Uterus (tissue), 4 donors: ENCODE measurements around the gene ATG4B. TPM values are rescaled to one million over a fixed set of nuclear protein-coding genes. Genes with fewer than 3 reads are reported as not detected.
A peak's percentile ranks its signal among the peaks of the same experiment; 100 is the strongest.

Experiments used
- DNase-seq, 2 donors: peaks; one replicate each; pipeline ENCODE4 v3.0.0-alpha.2; 2019 to 2020
- H3K27ac ChIP-seq, 2 donors: fragments of 200-600 bp; sonication (generic); 1 replicate in 1 of 2; 2 replicates in 1 of 2; pipeline ENCODE4 v1.5.1; 2016 to 2018
- H3K27me3 ChIP-seq, 2 donors: fragments of 200-600 bp; sonication (generic); one replicate each; pipeline ENCODE4 v1.5.1; 2018 to 2019; ENCODE audit warnings: control low read depth in 1 of 2
- H3K36me3 ChIP-seq, 2 donors: fragments of 200-600 bp; sonication (generic); one replicate each; pipeline ENCODE4 v1.5.1; 2019; ENCODE audit warnings: control low read depth in 1 of 2
- H3K4me1 ChIP-seq, 2 donors: fragments of 200-600 bp; sonication (generic); one replicate each; pipeline ENCODE4 v1.5.1; 2018 to 2019; ENCODE audit warnings: control low read depth in 1 of 2
- H3K4me3 ChIP-seq, 2 donors: fragments of 200-600 bp; sonication (generic); 1 replicate in 1 of 2; 2 replicates in 1 of 2; pipeline ENCODE4 v1.5.1; 2018 to 2019; ENCODE audit warnings: mild to moderate bottlenecking in 1 of 2
- H3K9me3 ChIP-seq, 2 donors: fragments of 200-600 bp; sonication (generic); one replicate each; pipeline ENCODE4 v1.5.1; 2019; ENCODE audit warnings: control low read depth in 1 of 2
- POLR2A ChIP-seq, 2 donors: fragments of 450-650 bp; IDR thresholded peaks; one replicate each; pipeline ENCODE4 v1.6.1; 2016; ENCODE audit warnings: antibody characterized with exemption in 2 of 2, mild to moderate bottlenecking in 1 of 2, moderate library complexity in 1 of 2
- intact Hi-C: fragments of 100-400 bp; cut with DNase I; formaldehyde crosslinking; loops from one replicate; pipeline ENCODE4 v1.15.1; 2023; ENCODE audit warnings: low total_unique reads
- total RNA-seq, 4 donors: library from RNA; depleted of rRNA in 3 of 4; stranded (reverse); fragments of >200 nt in 3 of 4; gene quantifications; one replicate each; pipeline versions ENCODE4 v1.1.0 to v1.2.4, GENCODE V29; 2014 to 2023
- TF ChIP-seq, protein P1 (sequence below), 4 experiments: fragments of 200-600 bp in 2 of 4; fragments of 450-650 bp in 2 of 4; sonication (generic) in 2 of 4; IDR thresholded peaks; one replicate each; pipeline ENCODE4 v1.5.1; 2016 to 2019; ENCODE audit warnings: antibody characterized with exemption in 4 of 4, mild to moderate bottlenecking in 2 of 4, moderate library complexity in 1 of 4
- donor health status: DM: yes; HTN: yes; CAD: no.

Gene ATG4B
- total RNA-seq, 4 donors from 2014 or later = 14.4 to 99.8 (median 56.7) TPM

DNA sequence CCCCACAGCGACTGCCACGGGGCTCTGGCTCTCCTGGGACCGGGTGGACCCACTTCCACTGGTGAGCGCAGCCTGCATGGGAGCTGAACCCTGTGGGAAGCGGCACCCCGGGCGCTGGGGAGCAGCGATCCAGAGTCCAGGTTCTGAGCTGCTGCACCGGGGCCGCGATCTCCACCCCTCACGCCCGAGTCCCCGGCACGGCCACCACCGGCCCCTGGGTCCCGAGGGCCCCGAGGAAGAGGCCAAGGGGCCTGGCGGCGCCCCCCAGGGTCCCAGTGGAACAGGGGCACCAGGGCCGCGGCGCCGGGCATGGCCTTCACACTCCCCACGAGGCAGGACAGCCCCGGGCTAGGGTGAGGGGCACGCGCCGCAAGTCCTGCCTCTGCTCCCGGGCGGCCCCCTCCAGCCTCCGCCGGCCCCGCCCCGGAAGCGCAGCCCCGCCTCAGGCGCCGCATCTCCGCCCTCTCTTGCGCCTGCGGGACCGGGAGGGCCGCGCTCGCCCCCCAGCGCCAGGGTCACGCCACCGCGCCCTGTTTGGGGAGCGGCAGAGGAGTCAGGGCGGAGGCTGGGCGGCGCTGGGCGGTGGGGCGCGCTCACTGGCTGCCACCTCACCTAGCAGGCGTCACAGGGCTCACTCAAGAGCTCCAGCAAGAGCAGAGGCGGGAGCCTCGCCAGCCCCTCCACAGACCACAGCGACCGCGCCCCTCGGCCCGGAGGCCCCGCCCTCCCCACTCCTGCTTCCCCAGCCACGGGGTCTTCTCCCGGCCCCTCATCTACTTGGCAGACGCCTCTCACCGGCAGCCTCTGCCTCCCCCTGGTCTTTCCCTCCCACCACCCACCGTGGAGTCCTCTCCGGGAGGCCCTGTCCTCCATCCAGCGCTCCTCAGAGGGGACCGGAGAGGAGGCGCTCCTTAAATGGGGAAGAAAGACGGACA, 27.4 kb upstream of the ATG4B start:
- Histone ChIP-seq H3K4me3 (peak overlapping the region; percentile 27 to 58), H3K36me3 (no peaks in the 10 kb centered on the region), H3K4me1 (no peaks in the 10 kb centered on the region), H3K27ac (peak overlapping the region; percentile 65 to 82), H3K27me3 (no peaks in the 10 kb centered on the region), H3K9me3 (no peaks in the 10 kb centered on the region)
- TF ChIP-seq, protein P1, sequence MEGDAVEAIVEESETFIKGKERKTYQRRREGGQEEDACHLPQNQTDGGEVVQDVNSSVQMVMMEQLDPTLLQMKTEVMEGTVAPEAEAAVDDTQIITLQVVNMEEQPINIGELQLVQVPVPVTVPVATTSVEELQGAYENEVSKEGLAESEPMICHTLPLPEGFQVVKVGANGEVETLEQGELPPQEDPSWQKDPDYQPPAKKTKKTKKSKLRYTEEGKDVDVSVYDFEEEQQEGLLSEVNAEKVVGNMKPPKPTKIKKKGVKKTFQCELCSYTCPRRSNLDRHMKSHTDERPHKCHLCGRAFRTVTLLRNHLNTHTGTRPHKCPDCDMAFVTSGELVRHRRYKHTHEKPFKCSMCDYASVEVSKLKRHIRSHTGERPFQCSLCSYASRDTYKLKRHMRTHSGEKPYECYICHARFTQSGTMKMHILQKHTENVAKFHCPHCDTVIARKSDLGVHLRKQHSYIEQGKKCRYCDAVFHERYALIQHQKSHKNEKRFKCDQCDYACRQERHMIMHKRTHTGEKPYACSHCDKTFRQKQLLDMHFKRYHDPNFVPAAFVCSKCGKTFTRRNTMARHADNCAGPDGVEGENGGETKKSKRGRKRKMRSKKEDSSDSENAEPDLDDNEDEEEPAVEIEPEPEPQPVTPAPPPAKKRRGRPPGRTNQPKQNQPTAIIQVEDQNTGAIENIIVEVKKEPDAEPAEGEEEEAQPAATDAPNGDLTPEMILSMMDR (IDR thresholded peaks at IDR 0.05) = peak; percentile 50 to 74 (median 74)
- TF ChIP-seq POLR2A (IDR thresholded peaks at IDR 0.05) = peak in 1 of 2 donors; percentile 46
- DNase-seq = peak; percentile 79 to 82
- intact Hi-C loops = no loop called here

DNA sequence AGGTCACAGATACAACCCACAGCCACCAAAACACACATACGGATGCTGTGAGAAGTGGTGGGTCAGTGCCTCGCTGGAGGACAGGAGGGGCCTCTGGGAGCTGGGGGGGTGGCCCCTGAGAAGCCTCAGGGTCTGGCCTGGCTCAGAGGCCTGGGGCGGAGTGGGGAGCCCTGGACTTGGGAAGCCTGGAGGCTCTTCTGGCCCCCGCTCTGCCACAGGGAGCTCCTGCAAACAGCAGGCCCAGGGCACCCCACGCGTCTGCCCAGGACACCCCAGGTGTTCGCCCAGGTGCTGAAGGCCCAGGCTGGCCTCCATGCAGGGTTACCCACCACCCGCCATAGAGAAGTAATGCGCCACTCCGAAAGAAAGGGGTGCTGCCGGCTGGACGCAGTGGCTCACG, 26.4 kb upstream of the ATG4B start:
- Histone ChIP-seq H3K9me3 (no peaks in the 10 kb centered on the region), H3K4me1 (no peaks in the 10 kb centered on the region), H3K27ac (peak overlapping the region in 1 of 2 donors; percentile 82), H3K27me3 (no peaks in the 10 kb centered on the region), H3K36me3 (no peaks in the 10 kb centered on the region), H3K4me3 (no peak overlapping the region)
- intact Hi-C loops = no loop called here
- DNase-seq = no peak
- no peak for TF ChIP-seq POLR2A (IDR thresholded peaks at IDR 0.05)
- TF ChIP-seq, protein P1 (IDR thresholded peaks at IDR 0.05) = no peak

DNA sequence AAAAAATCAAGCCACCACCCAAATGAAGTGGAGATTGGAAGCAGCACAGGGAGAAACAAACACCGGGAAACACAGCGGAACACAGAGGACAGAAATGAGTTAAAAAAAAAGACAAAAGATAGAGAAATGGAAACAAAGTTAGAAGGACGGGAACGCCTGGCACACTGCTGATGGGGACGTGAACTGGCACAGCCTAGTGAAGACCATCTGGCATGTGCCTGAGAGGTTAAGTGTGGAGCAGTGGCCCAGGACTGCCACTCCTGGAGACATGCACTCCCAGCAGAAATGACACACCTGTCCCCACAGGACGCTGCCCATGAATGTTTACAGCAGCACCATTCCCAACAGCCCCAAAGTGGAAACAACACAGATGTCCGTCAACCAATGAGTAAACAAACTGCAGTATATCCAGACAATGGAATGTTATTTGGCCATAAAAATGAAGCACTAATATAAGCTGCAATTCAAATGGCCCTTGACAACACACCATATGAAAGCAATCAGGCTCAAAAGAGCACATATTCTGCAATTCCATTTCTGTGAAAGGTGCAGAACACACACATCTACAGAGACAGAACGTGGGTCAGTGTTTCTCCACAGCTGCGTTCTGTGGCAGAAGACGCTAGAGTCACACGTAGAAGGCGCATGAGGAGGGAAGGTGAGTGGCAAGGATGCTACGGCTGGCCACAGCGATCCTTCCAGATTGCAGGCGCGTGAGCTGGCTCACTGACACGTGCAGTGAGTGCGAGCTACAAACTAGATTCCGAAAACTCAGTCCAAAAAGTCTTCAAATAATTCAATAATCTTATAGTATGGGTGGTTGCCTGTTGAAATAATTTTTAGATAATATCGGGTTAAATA, 25.1 kb upstream of the ATG4B start:
- DNase-seq = no peak
- no peak for TF ChIP-seq POLR2A (IDR thresholded peaks at IDR 0.05)
- TF ChIP-seq, protein P1 (IDR thresholded peaks at IDR 0.05) = no peak
- H3K9me3 ChIP-seq = no peaks in the 10 kb centered on the region
- intact Hi-C loops = no loop called here
- no peaks in the 10 kb centered on the region for H3K4me1 ChIP-seq
- H3K27ac ChIP-seq = peak overlapping the region; percentile 38 to 44
- H3K27me3 ChIP-seq = no peaks in the 10 kb centered on the region
- H3K4me3 ChIP-seq = no peak overlapping the region
- H3K36me3 ChIP-seq = no peaks in the 10 kb centered on the region

DNA sequence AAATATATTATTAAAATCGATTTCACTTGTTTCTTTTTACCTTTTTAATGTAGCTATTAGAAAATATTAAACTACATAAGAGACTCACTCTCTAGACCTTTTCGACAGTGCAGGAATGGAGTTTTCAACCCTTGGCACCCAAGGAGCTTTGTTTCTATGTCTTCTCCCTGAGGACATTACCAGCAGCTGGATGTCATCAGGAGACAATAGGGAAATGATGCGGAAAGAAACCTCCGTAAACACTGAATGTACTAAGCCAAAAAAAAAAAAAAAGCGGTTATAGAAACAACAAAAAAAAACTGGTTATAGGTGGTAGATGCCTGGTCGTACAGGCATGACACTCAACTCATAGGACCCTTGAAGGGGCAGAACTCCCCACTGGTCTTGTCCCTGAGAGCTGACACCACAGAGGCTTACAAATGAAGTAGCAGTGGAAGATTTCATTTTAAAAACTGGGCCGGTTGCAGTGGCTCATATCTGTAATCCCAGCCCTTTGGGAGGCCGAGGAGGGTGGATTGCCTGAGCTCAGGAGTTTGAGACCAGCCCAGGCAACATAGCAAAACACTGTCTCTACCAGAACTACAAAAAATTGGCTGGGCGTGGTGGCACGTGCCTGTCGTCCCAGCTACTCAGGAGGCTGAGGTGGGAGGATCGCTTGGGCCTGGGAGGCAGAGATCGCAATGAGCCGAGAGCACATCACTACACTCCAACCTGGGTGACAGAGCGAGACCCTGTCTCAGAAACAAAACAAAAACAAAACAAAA, 24.3 kb upstream of the ATG4B start:
- intact Hi-C loops = no loop called here

More for the DNA sequence above, 24.3 kb upstream of the ATG4B start:
- peak overlapping the region; percentile 38 to 44 for H3K27ac ChIP-seq
- no peak overlapping the region for H3K4me3 ChIP-seq
- no peaks in the 10 kb centered on the region for H3K4me1 ChIP-seq
- no peak for DNase-seq
- H3K9me3 ChIP-seq = no peaks in the 10 kb centered on the region
- H3K36me3 ChIP-seq = no peaks in the 10 kb centered on the region
- no peak for TF ChIP-seq POLR2A (IDR thresholded peaks at IDR 0.05)
- TF ChIP-seq, protein P1 (IDR thresholded peaks at IDR 0.05) = no peak
- H3K27me3 ChIP-seq = no peaks in the 10 kb centered on the region
